Esophagus (tissue), 2 donors: Measurements from ENCODE around the gene FAIM2. TPM values are rescaled to one million over a fixed set of nuclear protein-coding genes. Genes with fewer than 3 reads are reported as not detected.

Experiments used
- H3K27ac ChIP-seq, 2 donors: one replicate each; pipeline ENCODE4 v1.5.1; 2013; ENCODE audit warnings: low read depth in 2 of 2, mild to moderate bottlenecking in 2 of 2, inconsistent platforms in 1 of 2, low read length in 1 of 2, moderate library complexity in 1 of 2
- H3K27me3 ChIP-seq, 2 donors: one replicate each; pipeline ENCODE4 v1.6.1; 2013; ENCODE audit warnings: low read length in 2 of 2, control low read depth in 1 of 2, mild to moderate bottlenecking in 1 of 2; ENCODE audit not compliant: insufficient read depth in 2 of 2, control insufficient read depth in 1 of 2
- H3K36me3 ChIP-seq, 2 donors: one replicate each; pipeline ENCODE4 v1.6.1; 2013; ENCODE audit warnings: low read length in 1 of 2; ENCODE audit not compliant: control insufficient read depth in 2 of 2, insufficient read depth in 2 of 2
- H3K4me1 ChIP-seq, 2 donors: one replicate each; pipeline ENCODE4 v1.6.1; 2013; ENCODE audit warnings: low read length in 1 of 2; ENCODE audit not compliant: control insufficient read depth in 2 of 2, insufficient read depth in 2 of 2
- H3K4me3 ChIP-seq, 2 donors: one replicate each; pipeline ENCODE4 v1.5.1; 2013; ENCODE audit warnings: low read length in 2 of 2, mild to moderate bottlenecking in 2 of 2, low read depth in 1 of 2, moderate library complexity in 1 of 2
- H3K9me3 ChIP-seq, 2 donors: one replicate each; pipeline ENCODE4 v1.6.1; 2013; ENCODE audit warnings: mild to moderate bottlenecking in 2 of 2, low read depth in 1 of 2, low read length in 1 of 2, moderate library complexity in 1 of 2; ENCODE audit not compliant: control insufficient read depth in 2 of 2, insufficient read depth in 1 of 2
- WGBS, 2 donors: extraction: QIAGEN DNeasy Blood & Tissue Kit; methylation state at CpG; one replicate each; pipeline ENCODE4 v1.1.7; 2013; 5-methylcytosine and 5-hydroxymethylcytosine counted together
- polyA plus RNA-seq, 2 donors: library from polyadenylated mRNA; stranded (reverse); fragments of 200-250 nt; gene quantifications; one replicate each; pipeline ENCODE4 v1.2.3, GENCODE V29; 2013
- donor health status: healthy with polysubstance abuse.
- donor health status: Bipolar disorder and iron deficiency.

FAIM2 gene
- polyA plus RNA-seq, 2 donors: 0.36 to 0.39 TPM

DNA sequence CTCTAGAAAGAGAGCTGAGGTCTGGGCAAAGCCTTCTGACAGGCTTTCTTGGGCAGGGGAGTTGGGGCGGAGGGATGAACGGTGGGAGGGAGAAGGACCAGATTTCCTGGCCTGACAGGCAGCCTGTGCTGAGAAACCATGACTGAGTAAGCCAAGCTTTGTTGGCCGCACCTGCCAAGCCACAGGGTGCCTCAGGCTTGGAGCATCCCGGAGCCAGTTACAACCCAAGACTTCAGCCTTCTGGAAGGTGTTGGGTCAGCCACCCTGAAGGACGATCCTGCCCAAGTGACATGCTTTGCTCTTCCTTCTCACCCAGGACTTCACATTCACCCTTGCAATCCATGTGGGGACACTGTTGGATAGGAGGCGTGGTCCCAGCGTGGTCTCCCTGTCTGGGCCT, 25.9 kb upstream of the FAIM2 start:
- 72 to 87% methylated on average over 7 of the region's 7 CpGs for WGBS, 2 donors

DNA sequence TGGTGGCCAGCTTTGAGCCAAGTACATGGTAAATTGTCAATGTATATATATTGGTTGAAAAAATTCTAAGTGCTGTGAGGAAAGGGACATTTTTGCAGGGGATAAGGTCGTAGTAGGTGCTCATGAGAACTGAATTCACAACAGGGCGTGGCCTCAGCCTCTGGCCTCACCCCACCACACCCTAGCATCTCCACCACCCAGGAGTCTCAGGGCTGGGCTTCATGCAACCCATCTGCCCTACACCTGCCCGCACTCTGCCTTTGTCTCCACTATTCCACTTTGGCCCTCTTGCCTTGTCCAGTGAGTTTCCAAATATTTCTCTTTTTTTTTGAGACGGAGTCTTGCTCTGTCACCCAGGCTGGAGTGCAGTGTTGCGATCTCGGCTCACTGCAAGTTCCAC, 24.8 kb upstream of the FAIM2 start:
- 85 to 89% methylated on average over 6 of the region's 6 CpGs for WGBS, 2 donors
- H3K27me3 ChIP-seq: no peaks in the 10 kb centered on the region
- H3K4me1 ChIP-seq: peaks cover 3 to 9% of the 10 kb centered on the region in 2 donors
- no peak overlapping the region for H3K27ac ChIP-seq
- no peaks in the 10 kb centered on the region for H3K36me3 ChIP-seq
- peaks cover 0 to 2% of the 10 kb centered on the region in 2 donors for H3K9me3 ChIP-seq
- no peak overlapping the region for H3K4me3 ChIP-seq

More for the DNA sequence above, 25.9 kb upstream of the FAIM2 start:
- Histone ChIP-seq H3K27ac (no peak overlapping the region), H3K4me1 (peaks cover 3 to 9% of the 10 kb centered on the region in 2 donors), H3K27me3 (no peaks in the 10 kb centered on the region), H3K9me3 (peaks cover 0 to 2% of the 10 kb centered on the region in 2 donors), H3K4me3 (no peak overlapping the region), H3K36me3 (no peaks in the 10 kb centered on the region)

DNA sequence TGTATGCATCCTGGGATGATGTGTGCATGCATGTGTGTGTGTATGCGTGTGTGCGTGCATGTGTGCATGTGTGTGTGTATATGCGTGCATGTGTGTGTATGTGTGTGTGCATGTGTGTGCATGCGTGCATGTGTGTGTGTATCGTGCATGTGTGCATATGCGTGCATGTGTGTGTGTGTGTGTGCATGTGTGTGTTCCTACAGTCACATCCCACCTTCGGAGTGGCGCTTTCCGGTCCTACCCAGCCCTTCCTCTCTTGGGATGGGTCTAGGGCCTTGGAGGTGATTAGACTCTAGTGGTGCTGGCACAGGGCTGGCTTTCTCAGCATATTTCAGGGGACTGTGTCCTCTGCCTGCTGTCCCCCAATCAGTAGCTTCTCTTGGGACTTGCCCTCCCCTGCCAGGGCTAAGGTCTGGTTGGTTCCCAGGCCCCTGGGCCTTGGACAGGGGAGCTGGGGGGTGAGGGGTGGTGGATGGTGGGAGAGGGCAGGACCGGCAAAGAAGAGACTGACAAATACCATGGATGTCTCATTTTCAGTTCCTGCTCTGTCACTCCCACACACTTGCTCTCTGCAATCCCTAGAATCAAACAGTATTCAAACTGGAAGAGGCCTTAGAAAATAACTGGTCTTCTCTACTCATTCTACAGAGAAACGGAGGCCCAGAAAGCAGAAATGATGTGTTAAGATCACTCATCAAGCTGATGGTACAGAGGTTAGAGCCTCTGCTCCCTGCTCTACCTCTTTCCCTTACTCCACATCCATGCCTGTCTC, 21.9 kb upstream of the FAIM2 start:
- Histone ChIP-seq H3K9me3 (peaks cover 0 to 2% of the 10 kb centered on the region in 2 donors), H3K4me3 (no peak overlapping the region), H3K4me1 (peaks cover 5 to 14% of the 10 kb centered on the region in 2 donors), H3K36me3 (no peaks in the 10 kb centered on the region), H3K27ac (no peak overlapping the region), H3K27me3 (no peaks in the 10 kb centered on the region)
- 90 to 93% methylated on average over 11 of the region's 11 CpGs for WGBS, 2 donors

- H3K4me3 ChIP-seq: no peak overlapping the region
- no peaks in the 10 kb centered on the region for H3K36me3 ChIP-seq
- peaks cover 0 to 2% of the 10 kb centered on the region in 2 donors for H3K9me3 ChIP-seq
- no peaks in the 10 kb centered on the region for H3K27me3 ChIP-seq
- WGBS, 2 donors: 79 to 80% methylated on average over 7 of the region's 7 CpGs
- H3K27ac ChIP-seq: no peak overlapping the region
- H3K4me1 ChIP-seq: peaks cover 5 to 14% of the 10 kb centered on the region in 2 donors
Observed at GRCh38 chr12:49924628-49925246, 21.0 kb upstream of the FAIM2 start.

GRCh38 chr12:49923880-49924556, 20.3 kb upstream of the FAIM2 start:
- Histone ChIP-seq H3K4me1 (peaks cover 5 to 9% of the 10 kb centered on the region in 2 donors), H3K27ac (no peak overlapping the region)
- WGBS, 2 donors: 82 to 89% methylated on average over 15 of the region's 15 CpGs

GRCh38 chr12:49923035-49923644, 19.4 kb upstream of the FAIM2 start:
- Histone ChIP-seq H3K27me3 (no peaks in the 10 kb centered on the region), H3K4me1 (peaks cover 5 to 9% of the 10 kb centered on the region in 2 donors), H3K9me3 (no peaks in the 10 kb centered on the region), H3K27ac (no peak overlapping the region), H3K36me3 (no peaks in the 10 kb centered on the region), H3K4me3 (no peak overlapping the region)
- 81 to 87% methylated on average over 7 of the region's 7 CpGs for WGBS, 2 donors

More at GRCh38 chr12:49923880-49924556, 20.3 kb upstream of the FAIM2 start:
- H3K4me3 ChIP-seq: no peak overlapping the region
- peaks cover 0 to 2% of the 10 kb centered on the region in 2 donors for H3K9me3 ChIP-seq
- no peaks in the 10 kb centered on the region for H3K27me3 ChIP-seq
- no peaks in the 10 kb centered on the region for H3K36me3 ChIP-seq

GRCh38 chr12:49922349-49923034, 18.8 kb upstream of the FAIM2 start:
- Histone ChIP-seq H3K27me3 (no peaks in the 10 kb centered on the region), H3K4me3 (no peak overlapping the region), H3K36me3 (no peaks in the 10 kb centered on the region), H3K4me1 (peaks cover 5 to 15% of the 10 kb centered on the region in 2 donors), H3K27ac (peak overlapping the region in 1 of 2 donors; percentile 38), H3K9me3 (no peaks in the 10 kb centered on the region)
- WGBS, 2 donors: 62 to 77% methylated on average over 12 of the region's 12 CpGs

- peaks cover 5 to 19% of the 10 kb centered on the region in 2 donors for H3K4me1 ChIP-seq
- WGBS, 2 donors: 64 to 65% methylated on average over 6 of the region's 6 CpGs
- no peaks in the 10 kb centered on the region for H3K9me3 ChIP-seq
- peak overlapping the region in 1 of 2 donors; percentile 38 for H3K27ac ChIP-seq
- H3K36me3 ChIP-seq: no peaks in the 10 kb centered on the region
- H3K4me3 ChIP-seq: no peak overlapping the region
- H3K27me3 ChIP-seq: no peaks in the 10 kb centered on the region
Observed at GRCh38 chr12:49921936-49922335, 18.2 kb upstream of the FAIM2 start.

- 73 to 80% methylated on average over 3 of the region's 3 CpGs for WGBS, 2 donors
- Histone ChIP-seq H3K27ac (no peak overlapping the region), H3K4me1 (peaks cover 5 to 19% of the 10 kb centered on the region in 2 donors), H3K36me3 (no peaks in the 10 kb centered on the region), H3K27me3 (no peaks in the 10 kb centered on the region), H3K9me3 (no peaks in the 10 kb centered on the region), H3K4me3 (no peak overlapping the region)
Observed at GRCh38 chr12:49921299-49921698, 17.6 kb upstream of the FAIM2 start.
